AG04450 (cell line): ENCODE results near the gene FHAD1. TPM values are rescaled to one million over a fixed set of nuclear protein-coding genes. Genes with fewer than 3 reads are reported as not detected.
"Not testable (repeated sequence)": the region's sequence is repeated elsewhere in the genome, so short reads cannot be mapped to it uniquely, and the experiment has no call there.

Experiments
- CTCF ChIA-PET: fragments of 300-600, 350-600 bp; formaldehyde crosslinking; extraction: SDS; loops from one replicate; lab custom pipeline; 2022; ENCODE audit warnings: antibody characterized with exemption, inconsistent platforms; lab: Charles Lee
- POLR2A ChIA-PET: fragments of 350-600 bp; formaldehyde crosslinking; extraction: SDS; loops from one replicate; lab custom pipeline; 2021; ENCODE audit warnings: antibody characterized with exemption, inconsistent platforms; lab: Yijun Ruan, JAX
- DNase-seq: peaks from one replicate; pipeline ENCODE4 v3.0.0-alpha.2; 2011; ENCODE audit warnings: low read depth, low spot score
- H3K27ac ChIP-seq: one replicate; pipeline ENCODE4 v1.5.1; 2012; ENCODE audit warnings: low read depth, low read length, control low read depth
- H3K27me3 ChIP-seq: one replicate; pipeline ENCODE4 v1.6.0; 2012; ENCODE audit warnings: low read length; ENCODE audit not compliant: control insufficient read depth, insufficient read depth
- H3K4me3 ChIP-seq: 2 replicates; pipeline ENCODE4 v1.5.1; 2011; ENCODE audit warnings: mild to moderate bottlenecking, low read depth, low read length, control low read depth
- H3K9me3 ChIP-seq: 2 replicates; pipeline ENCODE4 v1.5.1; 2012; ENCODE audit warnings: low read length; ENCODE audit not compliant: control insufficient read depth, insufficient read depth
- CTCF ChIP-seq: IDR thresholded peaks from 2 replicates; pipeline ENCODE4 v1.5.1; 2011; ENCODE audit warnings: low read depth, low read length, control low read depth, inconsistent platforms
- polyA plus RNA-seq: library from polyadenylated mRNA; depleted of rRNA; stranded (reverse); fragments of >200 nt; gene quantifications from 2 replicates; pipeline ENCODE4 v1.2.3, GENCODE V29; 2011

The FHAD1 gene
- polyA plus RNA-seq, 1 experiment = 0.36 TPM

- DNase-seq = no peak
- ChIA-PET CTCF (interaction anchor here (0.9 to 8.6 kb wide), 5 partner anchors 9 to 106 kb away, joined by 3 to 173 read pairs (median 8); no protein-coding TSS in a partner anchor), POLR2A (interaction anchor here (1.6 kb wide), 1 partner anchor 9 kb away, joined by 5 read pairs; no protein-coding TSS in a partner anchor)
- Histone ChIP-seq H3K27me3 (no peaks in the 10 kb centered on the region), H3K27ac (no peak overlapping the region), H3K9me3 (no peaks in the 10 kb centered on the region; the same call in 1 of the 2 replicates), H3K4me3 (no peak overlapping the region)
- TF ChIP-seq CTCF = no peak
These were observed 178.9 kb downstream of the FHAD1 start for GRCh38 chr1:15425958-15426357.

GRCh38 chr1:15426492-15427279, 179.7 kb downstream of the FHAD1 start:
- Histone ChIP-seq H3K27me3 (no peaks in the 10 kb centered on the region), H3K9me3 (no peaks in the 10 kb centered on the region; the same call in 1 of the 2 replicates), H3K27ac (peak overlapping the region; percentile 57), H3K4me3 (no peak overlapping the region)
- DNase-seq = no peak
- CTCF ChIA-PET = interaction anchor here (0.5 to 8.6 kb wide), 8 partner anchors 9 to 315 kb away, joined by 3 to 173 read pairs (median 4); no protein-coding TSS in a partner anchor
- TF ChIP-seq CTCF = peak; percentile 49
- POLR2A ChIA-PET = interaction anchor here (1.6 kb wide), 1 partner anchor 10 kb away, joined by 5 read pairs; no protein-coding TSS in a partner anchor

GRCh38 chr1:15427280-15427666, 180.2 kb downstream of the FHAD1 start:
- no peak for DNase-seq
- no peak overlapping the region for H3K4me3 ChIP-seq
- H3K27ac ChIP-seq = peak overlapping the region; percentile 57
- TF ChIP-seq CTCF = no peak; the same call in 1 of the 2 replicates
- POLR2A ChIA-PET = interaction anchor here (1.6 kb wide), 1 partner anchor 10 kb away, joined by 5 read pairs; no protein-coding TSS in a partner anchor
- no peaks in the 10 kb centered on the region; the same call in 1 of the 2 replicates for H3K9me3 ChIP-seq
- CTCF ChIA-PET = interaction anchor here (0.5 to 8.6 kb wide), 8 partner anchors 15 to 315 kb away, joined by 3 to 173 read pairs (median 4); partner anchors contain the start of gene CELA2B
- no peaks in the 10 kb centered on the region for H3K27me3 ChIP-seq

GRCh38 chr1:15428252-15428651, 181.2 kb downstream of the FHAD1 start:
- H3K9me3 ChIP-seq, POLR2A ChIA-PET, DNase-seq, H3K27me3 ChIP-seq, H3K27ac ChIP-seq, H3K4me3 ChIP-seq: not testable (repeated sequence)
- CTCF ChIA-PET = interaction anchor here (8.6 kb wide), 1 partner anchor 104 kb away, joined by 173 read pairs; no protein-coding TSS in a partner anchor

- Histone ChIP-seq H3K27ac (no peak overlapping the region), H3K4me3 (no peak overlapping the region), H3K9me3 (no peaks in the 10 kb centered on the region; the same call in 1 of the 2 replicates), H3K27me3 (no peaks in the 10 kb centered on the region)
- ChIA-PET POLR2A (no interaction called here), CTCF (interaction anchor here (8.6 kb wide), 1 partner anchor 105 kb away, joined by 173 read pairs; no protein-coding TSS in a partner anchor)
- TF ChIP-seq CTCF = no peak
- no peak for DNase-seq
These were observed 181.9 kb downstream of the FHAD1 start for GRCh38 chr1:15428815-15429435.
